GM18517 (cell line): Measurements from ENCODE around the gene HBB.
A peak's percentile ranks its signal among the peaks of the same experiment; 100 is the strongest.

Experiments used
- ATAC-seq: cut with Tn5 transposase; IDR thresholded peaks from one replicate; pipeline ENCODE4 v1.9.1; 2021; ENCODE audit warnings: mild to moderate bottlenecking, moderate library complexity; ENCODE audit not compliant: unreplicated experiment

The HBB gene

GRCh38 chr11:5228124-5228523 lies 1.3 kb upstream of the HBB start:
- no peak for ATAC-seq

DNA sequence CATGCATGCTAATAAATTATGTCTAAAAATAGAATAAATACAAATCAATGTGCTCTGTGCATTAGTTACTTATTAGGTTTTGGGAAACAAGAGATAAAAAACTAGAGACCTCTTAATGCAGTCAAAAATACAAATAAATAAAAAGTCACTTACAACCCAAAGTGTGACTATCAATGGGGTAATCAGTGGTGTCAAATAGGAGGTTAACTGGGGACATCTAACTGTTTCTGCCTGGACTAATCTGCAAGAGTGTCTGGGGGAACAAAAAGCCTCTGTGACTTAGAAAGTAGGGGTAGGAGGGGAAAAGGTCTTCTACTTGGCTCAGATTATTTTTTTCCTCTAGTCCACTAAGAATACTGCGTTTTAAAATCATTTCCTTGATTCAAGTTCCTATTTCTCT lies 810 bp upstream of the HBB start:
- no peak for ATAC-seq

DNA sequence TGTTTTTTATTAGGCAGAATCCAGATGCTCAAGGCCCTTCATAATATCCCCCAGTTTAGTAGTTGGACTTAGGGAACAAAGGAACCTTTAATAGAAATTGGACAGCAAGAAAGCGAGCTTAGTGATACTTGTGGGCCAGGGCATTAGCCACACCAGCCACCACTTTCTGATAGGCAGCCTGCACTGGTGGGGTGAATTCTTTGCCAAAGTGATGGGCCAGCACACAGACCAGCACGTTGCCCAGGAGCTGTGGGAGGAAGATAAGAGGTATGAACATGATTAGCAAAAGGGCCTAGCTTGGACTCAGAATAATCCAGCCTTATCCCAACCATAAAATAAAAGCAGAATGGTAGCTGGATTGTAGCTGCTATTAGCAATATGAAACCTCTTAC lies 1.4 kb downstream of the HBB start:
- no peak for ATAC-seq

DNA sequence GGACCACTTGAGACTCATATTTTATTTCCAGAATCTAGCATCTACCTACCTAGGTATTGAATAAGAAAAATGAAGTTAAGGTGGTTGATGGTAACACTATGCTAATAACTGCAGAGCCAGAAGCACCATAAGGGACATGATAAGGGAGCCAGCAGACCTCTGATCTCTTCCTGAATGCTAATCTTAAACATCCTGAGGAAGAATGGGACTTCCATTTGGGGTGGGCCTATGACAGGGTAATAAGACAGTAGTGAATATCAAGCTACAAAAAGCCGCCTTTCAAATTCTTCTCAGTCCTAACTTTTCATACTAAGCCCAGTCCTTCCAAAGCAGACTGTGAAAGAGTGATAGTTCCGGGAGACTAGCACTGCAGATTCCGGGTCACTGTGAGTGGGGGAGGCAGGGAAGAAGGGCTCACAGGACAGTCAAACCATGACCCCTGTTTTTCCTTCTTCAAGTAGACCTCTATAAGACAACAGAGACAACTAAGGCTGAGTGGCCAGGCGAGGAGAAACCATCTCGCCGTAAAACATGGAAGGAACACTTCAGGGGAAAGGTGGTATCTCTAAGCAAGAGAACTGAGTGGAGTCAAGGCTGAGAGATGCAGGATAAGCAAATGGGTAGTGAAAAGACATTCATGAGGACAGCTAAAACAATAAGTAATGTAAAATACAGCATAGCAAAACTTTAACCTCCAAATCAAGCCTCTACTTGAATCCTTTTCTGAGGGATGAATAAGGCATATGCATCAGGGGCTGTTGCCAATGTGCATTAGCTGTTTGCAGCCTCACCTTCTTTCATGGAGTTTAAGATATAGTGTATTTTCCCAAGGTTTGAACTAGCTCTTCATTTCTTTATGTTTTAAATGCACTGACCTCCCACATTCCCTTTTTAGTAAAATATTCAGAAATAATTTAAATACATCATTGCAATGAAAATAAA lies 2.1 kb downstream of the HBB start:
- no peak for ATAC-seq

DNA sequence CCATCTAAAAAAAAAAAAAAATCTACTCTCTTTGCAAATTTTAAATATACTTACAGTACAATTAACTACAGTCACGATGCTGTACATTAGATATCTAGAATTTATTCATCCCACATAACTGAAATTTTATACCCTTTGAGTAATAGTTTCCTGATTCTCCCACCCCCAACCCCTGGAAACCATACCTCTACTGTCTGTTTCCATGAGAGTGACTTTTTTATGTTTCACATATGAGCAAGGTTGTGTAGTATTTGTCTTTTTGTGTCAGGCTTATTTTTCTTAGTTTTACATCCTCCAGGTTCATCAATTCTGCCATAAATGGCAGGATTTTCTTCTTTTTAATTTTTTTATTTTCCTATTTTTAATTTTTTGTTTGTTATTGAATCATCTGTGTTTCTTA lies 3.2 kb downstream of the HBB start:
- no peak for ATAC-seq

DNA sequence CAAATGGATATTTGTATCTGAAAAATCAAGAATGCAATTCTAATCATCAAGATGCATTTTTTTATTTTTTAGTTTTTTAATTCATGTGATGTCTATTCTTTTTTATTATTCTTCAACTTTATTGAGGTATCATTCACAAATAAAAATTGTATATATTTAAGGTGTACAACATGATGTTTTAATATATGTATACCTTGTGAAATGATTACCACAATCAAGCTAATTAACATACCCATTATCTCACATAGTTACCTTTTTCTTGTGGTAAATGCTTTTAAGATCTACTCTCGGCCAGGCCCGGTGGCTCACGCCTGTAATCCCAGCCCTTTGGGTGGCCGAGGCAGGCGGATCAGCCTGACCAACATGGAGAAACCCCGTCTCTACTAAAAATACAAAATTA lies 3.7 kb downstream of the HBB start:
- no peak for ATAC-seq

DNA sequence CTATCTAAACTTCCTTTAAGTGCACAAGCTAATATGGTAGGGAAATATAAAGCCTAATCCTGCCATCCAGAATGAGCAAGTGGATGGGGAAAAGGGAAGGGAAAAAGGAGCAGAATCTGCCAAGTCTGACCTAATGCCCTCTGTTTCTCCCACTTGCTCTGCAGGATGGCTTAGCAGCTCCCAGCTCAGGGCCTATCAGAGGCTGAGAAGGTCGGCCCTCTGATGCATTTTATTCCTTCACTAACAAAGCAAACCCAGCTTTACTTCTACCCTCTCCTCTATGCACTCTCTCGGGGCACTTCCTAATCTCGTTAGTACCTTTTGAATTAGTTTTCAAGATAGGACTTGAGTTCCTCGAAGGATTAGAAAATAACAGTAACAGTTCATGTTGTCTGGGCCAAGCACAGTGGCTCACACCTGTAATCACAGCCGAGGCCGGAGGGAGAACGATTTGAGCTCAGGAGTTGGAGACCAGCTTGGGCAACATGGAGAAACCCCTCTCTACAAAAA lies 16.4 kb downstream of the HBB start:
- ATAC-seq = no peak

DNA sequence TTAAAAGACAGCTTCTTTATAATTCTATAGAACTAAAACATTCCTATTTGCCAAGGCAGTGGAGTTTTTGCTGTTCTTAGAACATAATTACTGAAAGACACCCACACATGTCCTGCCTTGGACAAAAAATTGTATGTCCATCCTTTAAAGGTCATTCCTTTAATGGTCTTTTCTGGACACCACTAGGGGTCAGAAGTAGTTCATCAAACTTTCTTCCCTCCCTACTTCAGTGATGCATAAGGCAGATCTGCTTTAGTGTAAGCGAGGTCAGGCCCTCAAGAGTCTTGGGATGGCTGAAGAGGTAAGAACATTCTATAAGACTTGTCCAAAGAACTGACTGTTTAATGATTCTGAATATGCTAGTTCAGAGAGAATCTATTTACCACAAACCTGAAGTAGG lies 22.1 kb downstream of the HBB start:
- peak; percentile 75 for ATAC-seq

- ATAC-seq = no peak
Measured at GRCh38 chr11:5203366-5203765, 23.5 kb downstream of the HBB start.

DNA sequence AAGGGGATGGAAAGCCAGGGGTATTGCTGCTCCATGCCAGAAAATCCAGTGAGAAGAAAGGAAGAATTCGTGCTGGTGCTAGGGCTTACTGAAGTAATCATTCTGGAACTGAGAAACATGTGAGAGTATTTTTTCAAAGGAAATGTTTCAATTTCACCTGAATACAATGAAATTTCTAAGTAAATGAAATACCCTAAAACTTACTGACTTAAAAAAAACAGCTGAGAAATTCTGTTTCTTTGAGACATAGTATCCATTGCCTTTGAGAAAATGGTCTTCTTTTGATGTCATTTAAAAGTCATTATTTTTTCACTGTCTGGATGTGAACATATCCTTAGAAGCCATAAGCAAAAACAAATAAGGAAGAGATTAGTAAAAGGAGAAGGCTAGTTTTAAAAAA lies 26.3 kb downstream of the HBB start, which contains the start of gene OR51V1:
Gene OR51V1, minus strand, starts transcription at position 101 of the 400 bp plus-strand sequence. Its CDS starts 0 bp downstream, at position 101.
- ATAC-seq = no peak

DNA sequence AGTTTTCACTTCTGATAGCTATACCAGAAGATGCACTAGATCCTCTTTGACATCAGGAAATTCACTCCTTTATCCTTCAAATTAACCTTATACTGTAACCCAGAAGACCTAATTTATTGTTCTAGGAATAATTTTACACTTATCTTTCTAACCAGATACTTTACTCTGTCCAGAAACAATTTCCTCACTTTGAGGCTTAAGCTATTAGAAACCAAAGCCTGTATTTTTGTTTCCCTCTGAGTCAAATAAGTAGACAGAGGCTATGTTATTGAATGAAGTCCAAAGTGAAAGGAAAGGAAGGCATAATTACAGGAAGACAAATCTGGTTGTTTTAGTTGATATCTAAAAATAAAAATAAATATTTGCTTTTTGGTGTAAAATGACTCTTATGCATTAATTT lies 28.6 kb downstream of the HBB start:
- ATAC-seq = no peak

GRCh38 chr11:5197536-5197935 lies 29.3 kb downstream of the HBB start:
- no peak for ATAC-seq

- ATAC-seq = no peak
Measured at GRCh38 chr11:5196731-5197130, 30.1 kb downstream of the HBB start.

DNA sequence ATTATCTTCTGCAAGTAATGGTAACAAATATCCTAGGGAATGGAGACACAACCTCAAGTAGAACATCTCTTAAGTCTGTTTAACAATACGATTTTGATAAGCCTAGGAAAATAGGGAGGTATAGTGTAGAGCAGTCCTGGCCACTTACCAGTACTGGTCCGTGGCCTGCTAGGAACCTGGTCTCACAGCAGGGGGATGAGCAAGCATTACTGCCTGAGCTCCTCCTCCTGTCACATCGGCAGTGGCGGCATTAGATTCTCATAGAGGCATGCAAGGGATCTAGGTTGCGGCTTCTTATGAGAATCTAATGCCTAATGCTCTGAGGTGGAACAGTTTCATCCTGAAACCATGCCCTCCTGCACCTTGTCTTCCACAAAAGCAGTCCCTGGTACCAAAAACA lies 30.8 kb downstream of the HBB start:
- no peak for ATAC-seq

- no peak for ATAC-seq
Measured at GRCh38 chr11:5192738-5193137, 34.1 kb downstream of the HBB start.

GRCh38 chr11:5188201-5188600 lies 38.7 kb downstream of the HBB start:
- ATAC-seq = no peak

GRCh38 chr11:5178046-5178837 lies 48.6 kb downstream of the HBB start:
- no peak for ATAC-seq
